ENCODE results near the gene SAFB2. TPM values are rescaled to one million over a fixed set of nuclear protein-coding genes. Genes with fewer than 3 reads are reported as not detected.

Gene SAFB2
- total and polyA plus RNA-seq, 9 donors, result 24.6 to 55.9 (median 45.0) TPM

GRCh38 chr19:5537870-5538269, 84.7 kb downstream of the SAFB2 start:
- peaks cover 29% of the 10 kb centered on the region for H3K4me1 ChIP-seq (ENCODE audit: control insufficient read depth, insufficient read depth, low read length)
- DNase-seq, result peak; percentile 21
- H3K36me3 ChIP-seq (ENCODE audit: control insufficient read depth, insufficient read depth, low read length), result no peaks in the 10 kb centered on the region
- WGBS (ENCODE audit: insufficient coverage), result 71% methylated on average over 11 of the region's 12 CpGs
- peak overlapping the region; percentile 35 for H3K27ac ChIP-seq (ENCODE audit: low read length)
- no peak overlapping the region for H3K4me3 ChIP-seq (ENCODE audit: low read length)
- peaks cover 4% of the 10 kb centered on the region for H3K27me3 ChIP-seq (ENCODE audit: control insufficient read depth, insufficient read depth, low read length)
- peaks cover 11% of the 10 kb centered on the region for H3K9me3 ChIP-seq (replicated peaks; ENCODE audit: control insufficient read depth, low read depth, low read length)

Other genes starting within 250 kb of the SAFB2 start
- not detected for gene ZNRF4, start 167.4 kb downstream of the SAFB2 start, total RNA-seq
- not detected for gene ZNRF4, start 167.4 kb downstream of the SAFB2 start, polyA plus RNA-seq (ENCODE audit: insufficient read depth in 1 of 8, insufficient read length in 8 of 8, low replicate concordance in 1 of 8)
- 0.18 TPM for gene TINCR, start 54.8 kb downstream of the SAFB2 start, total RNA-seq
- gene TINCR, start 54.8 kb downstream of the SAFB2 start, polyA plus RNA-seq (ENCODE audit: insufficient read depth in 1 of 8, insufficient read length in 8 of 8, low replicate concordance in 1 of 8), result 1 to 10 TPM in 1 of 8 donors, under 1 TPM in 7; 0.28 to 3.1 (median 0.40) TPM
- 24.7 TPM for gene SAFB, start 307 bp upstream of the SAFB2 start, total RNA-seq
- gene SAFB, start 307 bp upstream of the SAFB2 start, polyA plus RNA-seq (ENCODE audit: insufficient read depth in 1 of 8, insufficient read length in 8 of 8, low replicate concordance in 1 of 8), result 100 to 1,000 TPM in 2 of 8 donors, 10 to 100 TPM in 6; 82.1 to 101 (median 93.0) TPM
- 122 TPM for gene MICOS13, start 57.7 kb upstream of the SAFB2 start, total RNA-seq
- gene MICOS13, start 57.7 kb upstream of the SAFB2 start, polyA plus RNA-seq (ENCODE audit: insufficient read depth in 1 of 8, insufficient read length in 8 of 8, low replicate concordance in 1 of 8), result 100 to 1,000 TPM in 2 of 8 donors, 10 to 100 TPM in 6; 74.4 to 115 (median 90.0) TPM
- 5.9 TPM for gene HSD11B1L, start 58.3 kb upstream of the SAFB2 start, total RNA-seq
- gene HSD11B1L, start 58.3 kb upstream of the SAFB2 start, polyA plus RNA-seq (ENCODE audit: insufficient read depth in 1 of 8, insufficient read length in 8 of 8, low replicate concordance in 1 of 8), result 1 to 10 TPM; 4.2 to 6.7 (median 5.5) TPM
- gene RPL36, start 67.5 kb upstream of the SAFB2 start, total RNA-seq, result 1,960 TPM
- gene RPL36, start 67.5 kb upstream of the SAFB2 start, polyA plus RNA-seq (ENCODE audit: insufficient read depth in 1 of 8, insufficient read length in 8 of 8, low replicate concordance in 1 of 8), result 1,000 to 10,000 TPM; 1,213 to 1,750 (median 1,363) TPM
- 34.9 TPM for gene LONP1, start 97.4 kb upstream of the SAFB2 start, total RNA-seq
- gene LONP1, start 97.4 kb upstream of the SAFB2 start, polyA plus RNA-seq (ENCODE audit: insufficient read depth in 1 of 8, insufficient read length in 8 of 8, low replicate concordance in 1 of 8), result 10 to 100 TPM; 47.7 to 63.9 (median 53.1) TPM
- gene CATSPERD, start 97.9 kb upstream of the SAFB2 start, total RNA-seq, result not detected
- under 1 TPM in 1 of 8 donors, not detected in 7; 0.16 TPM for gene CATSPERD, start 97.9 kb upstream of the SAFB2 start, polyA plus RNA-seq (ENCODE audit: insufficient read depth in 1 of 8, insufficient read length in 8 of 8, low replicate concordance in 1 of 8)
- 1.4 TPM for gene PRR22, start 162.0 kb upstream of the SAFB2 start, total RNA-seq
- 1 to 10 TPM in 7 of 8 donors, under 1 TPM in 1; 0.86 to 2.7 (median 1.3) TPM for gene PRR22, start 162.0 kb upstream of the SAFB2 start, polyA plus RNA-seq (ENCODE audit: insufficient read depth in 1 of 8, insufficient read length in 8 of 8, low replicate concordance in 1 of 8)
- gene DUS3L, start 168.4 kb upstream of the SAFB2 start, total RNA-seq, result 17.7 TPM
- 10 to 100 TPM; 16.3 to 26.6 (median 21.3) TPM for gene DUS3L, start 168.4 kb upstream of the SAFB2 start, polyA plus RNA-seq (ENCODE audit: insufficient read depth in 1 of 8, insufficient read length in 8 of 8, low replicate concordance in 1 of 8)
- 0.44 TPM for gene NRTN, start 182.3 kb upstream of the SAFB2 start, total RNA-seq
- 1 to 10 TPM in 2 of 8 donors, under 1 TPM in 6; 0.17 to 1.5 (median 0.37) TPM for gene NRTN, start 182.3 kb upstream of the SAFB2 start, polyA plus RNA-seq (ENCODE audit: insufficient read depth in 1 of 8, insufficient read length in 8 of 8, low replicate concordance in 1 of 8)
- gene FUT6, start 216.9 kb upstream of the SAFB2 start, total RNA-seq, result not detected
- under 1 TPM in 2 of 8 donors, not detected in 6; 0.05 to 0.09 TPM for gene FUT6, start 216.9 kb upstream of the SAFB2 start, polyA plus RNA-seq (ENCODE audit: insufficient read depth in 1 of 8, insufficient read length in 8 of 8, low replicate concordance in 1 of 8)
- 0.09 TPM for gene FUT3, start 228.7 kb upstream of the SAFB2 start, total RNA-seq
- gene FUT3, start 228.7 kb upstream of the SAFB2 start, polyA plus RNA-seq (ENCODE audit: insufficient read depth in 1 of 8, insufficient read length in 8 of 8, low replicate concordance in 1 of 8), result under 1 TPM in 4 of 8 donors, not detected in 4; 0.06 to 0.38 (median 0.30) TPM
- gene FUT5, start 247.8 kb upstream of the SAFB2 start, total RNA-seq, result not detected
- gene FUT5, start 247.8 kb upstream of the SAFB2 start, polyA plus RNA-seq (ENCODE audit: insufficient read depth in 1 of 8, insufficient read length in 8 of 8, low replicate concordance in 1 of 8), result under 1 TPM in 2 of 8 donors, not detected in 6; 0.10 to 0.12 TPM

Measured in muscle of leg (tissue), 11 donors.